Activated CD8-positive, alpha-beta memory T cell treated with anti-CD3 and anti-CD28 coated beads, Interleukin-2, amount 50 U/mL, for 1 hour (primary cell): ENCODE results near the gene PTGIR.
"Not testable (repeated sequence)": the region's sequence is repeated elsewhere in the genome, so short reads cannot be mapped to it uniquely, and the experiment has no call there.

Experiments used
- DNase-seq: peaks from one replicate; pipeline ENCODE4 v3.0.0-alpha.2; 2020; ENCODE audit errors: extremely low read depth

The PTGIR gene

GRCh38 chr19:46639358-46640182 is 14.7 kb upstream of the PTGIR start:
- no peak for DNase-seq

GRCh38 chr19:46637224-46637623 is 12.3 kb upstream of the PTGIR start:
- no peak for DNase-seq

GRCh38 chr19:46635920-46636761 is 11.3 kb upstream of the PTGIR start, which contains the start of gene GNG8:
TSS of gene GNG8 (minus strand) at chr19:46636202. CDS start at chr19:46634682, 1,520 bp downstream.
- no peak for DNase-seq

GRCh38 chr19:46634656-46635218 is 9.8 kb upstream of the PTGIR start:
- no peak for DNase-seq

GRCh38 chr19:46634045-46634655 is 9.3 kb upstream of the PTGIR start:
- peak; percentile 87 for DNase-seq

GRCh38 chr19:46633130-46633529 is 8.2 kb upstream of the PTGIR start:
- no peak for DNase-seq

GRCh38 chr19:46631481-46631880 is 6.6 kb upstream of the PTGIR start:
- no peak for DNase-seq

- DNase-seq = no peak
Observed at GRCh38 chr19:46630586-46631205, 5.8 kb upstream of the PTGIR start.

- no peak for DNase-seq
Observed at GRCh38 chr19:46629546-46630025, 4.7 kb upstream of the PTGIR start.

- not testable (repeated sequence) for DNase-seq
Observed at GRCh38 chr19:46628970-46629369, 4.1 kb upstream of the PTGIR start.

GRCh38 chr19:46626446-46626845 is 1.6 kb upstream of the PTGIR start:
- DNase-seq = no peak

GRCh38 chr19:46625731-46626130 is 842 bp upstream of the PTGIR start:
- DNase-seq = no peak

GRCh38 chr19:46623915-46624502 is 880 bp downstream of the PTGIR start:
- no peak for DNase-seq

GRCh38 chr19:46622118-46622446 is 2.8 kb downstream of the PTGIR start:
- no peak for DNase-seq

GRCh38 chr19:46621191-46622117 is 3.4 kb downstream of the PTGIR start:
- DNase-seq = no peak

- no peak for DNase-seq
Observed at GRCh38 chr19:46620716-46621115, 4.2 kb downstream of the PTGIR start.

- no peak for DNase-seq
Observed at GRCh38 chr19:46620267-46620666, 4.6 kb downstream of the PTGIR start.

- no peak for DNase-seq
Observed at GRCh38 chr19:46618670-46619231, 6.1 kb downstream of the PTGIR start.

GRCh38 chr19:46617601-46618000 is 7.3 kb downstream of the PTGIR start:
- DNase-seq = no peak
